Gastrocnemius medialis (tissue), 4 donors: Measurements from ENCODE around the gene KIAA0040.

Source experiments
- CTCF ChIP-seq, 5 experiments: fragments of 450-650 bp in 3 of 5; fragments of 200-600 bp in 2 of 5; sonication (generic) in 2 of 5; IDR thresholded peaks in 4 of 5; conservative IDR thresholded peaks in 1 of 5; 1 replicate in 4 of 5; 2 replicates in 1 of 5; pipeline ENCODE4 v1.5.1; 2016 to 2019; ENCODE audit warnings: antibody characterized with exemption in 5 of 5, mild to moderate bottlenecking in 3 of 5, moderate library complexity in 3 of 5
- POLR2A ChIP-seq, 2 donors: fragments of 450-650 bp; IDR thresholded peaks; one replicate each; pipeline ENCODE4 v1.6.1; 2017; ENCODE audit warnings: antibody characterized with exemption in 2 of 2, mild to moderate bottlenecking in 2 of 2, moderate library complexity in 2 of 2

- TF ChIP-seq CTCF (IDR thresholded peaks at IDR 0.05 in 4 of 5, conservative IDR thresholded peaks at IDR 0.05 in 1 of 5) (no peak), POLR2A (IDR thresholded peaks at IDR 0.05) (no peak)
Measured at GRCh38 chr1:175120511-175120910, 72.1 kb downstream of the KIAA0040 start.
